T-helper 9 cell (primary cell): ENCODE measurements around the gene HSF4.
A peak's percentile ranks its signal among the peaks of the same experiment; 100 is the strongest.

Source experiments
- DNase-seq: peaks from one replicate; pipeline ENCODE4 v3.0.0-alpha.2; 2020

The HSF4 gene

DNA sequence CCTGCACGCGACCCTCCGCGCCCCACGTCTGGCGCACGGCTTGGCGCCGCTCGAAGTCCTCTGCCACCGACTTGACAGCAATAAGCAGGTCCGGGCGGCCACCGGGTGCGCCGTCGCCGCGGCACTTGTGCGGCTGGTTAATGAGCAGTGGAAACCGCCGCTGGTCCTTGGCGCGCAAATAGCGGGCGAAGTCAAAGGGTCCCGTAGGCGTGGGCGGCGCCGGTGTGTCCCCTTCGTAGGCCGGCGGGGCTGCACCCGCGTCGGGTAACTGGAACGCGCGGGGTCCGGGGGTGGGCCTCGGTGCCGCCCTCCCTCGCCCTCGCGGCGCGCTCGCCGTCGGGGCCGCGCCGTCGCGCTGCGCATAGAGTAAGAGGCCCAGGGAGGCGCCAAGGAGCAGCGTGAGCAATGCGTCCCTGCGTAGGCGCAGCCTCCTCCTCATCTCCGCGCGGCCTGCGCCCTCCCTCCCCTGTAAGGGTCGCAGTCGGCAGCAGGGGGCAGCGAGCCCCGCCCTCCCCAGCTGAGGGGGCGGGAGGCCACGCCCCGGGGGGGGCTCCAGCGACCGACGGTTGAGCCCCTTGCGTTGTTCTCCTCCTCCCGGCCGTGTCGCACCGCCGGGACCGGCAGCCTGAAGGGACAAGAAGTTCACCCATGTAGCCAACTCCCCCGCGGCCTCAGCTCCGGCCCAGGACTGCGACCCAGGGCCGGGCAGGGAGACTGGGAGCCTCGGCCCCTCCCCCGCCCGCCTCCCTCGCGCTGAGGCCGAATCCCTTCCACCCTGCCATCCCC, 14.3 kb upstream of the HSF4 start:
- DNase-seq, result no peak

DNA sequence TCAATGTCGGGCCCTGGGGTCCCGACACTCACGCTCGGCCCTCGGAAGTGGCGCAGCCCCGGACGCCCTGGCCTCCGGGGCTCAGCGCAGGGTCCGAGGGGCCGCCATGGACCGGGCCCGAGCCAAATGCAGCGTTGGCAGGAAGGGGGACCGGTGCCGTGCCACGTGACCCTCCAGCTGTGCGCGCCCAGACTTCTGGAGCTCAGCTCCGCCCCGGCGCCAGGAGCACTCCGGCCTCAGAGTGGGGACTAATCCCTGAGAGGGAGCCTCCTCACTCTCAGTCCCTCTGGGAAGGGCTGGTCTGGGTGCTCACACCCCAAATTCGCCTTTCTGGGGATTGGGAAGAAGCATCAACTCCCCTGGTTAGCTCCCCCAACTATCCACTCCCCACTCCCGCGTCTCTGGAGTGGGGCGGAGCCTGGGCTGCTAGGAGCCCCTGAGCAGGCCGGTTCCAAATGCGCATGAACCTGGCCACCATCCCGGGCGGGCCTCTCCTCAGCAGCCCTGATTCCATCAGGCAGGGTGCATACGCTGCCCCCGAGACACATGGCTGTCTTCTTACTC, 13.6 kb upstream of the HSF4 start, which contains the start of gene B3GNT9:
B3GNT9 (minus strand) TSS at position 166 of the 564 bp plus-strand sequence. CDS start 513 bp downstream, outside the sequence.
- DNase-seq, result no peak

- DNase-seq, result no peak
Observed at GRCh38 chr16:67151431-67152097, 13.0 kb upstream of the HSF4 start.

GRCh38 chr16:67154578-67155294, 9.8 kb upstream of the HSF4 start:
- no peak for DNase-seq

GRCh38 chr16:67155295-67156142, 9.0 kb upstream of the HSF4 start:
- peak; percentile 77 for DNase-seq

GRCh38 chr16:67156143-67156844, 8.3 kb upstream of the HSF4 start:
- no peak for DNase-seq

DNA sequence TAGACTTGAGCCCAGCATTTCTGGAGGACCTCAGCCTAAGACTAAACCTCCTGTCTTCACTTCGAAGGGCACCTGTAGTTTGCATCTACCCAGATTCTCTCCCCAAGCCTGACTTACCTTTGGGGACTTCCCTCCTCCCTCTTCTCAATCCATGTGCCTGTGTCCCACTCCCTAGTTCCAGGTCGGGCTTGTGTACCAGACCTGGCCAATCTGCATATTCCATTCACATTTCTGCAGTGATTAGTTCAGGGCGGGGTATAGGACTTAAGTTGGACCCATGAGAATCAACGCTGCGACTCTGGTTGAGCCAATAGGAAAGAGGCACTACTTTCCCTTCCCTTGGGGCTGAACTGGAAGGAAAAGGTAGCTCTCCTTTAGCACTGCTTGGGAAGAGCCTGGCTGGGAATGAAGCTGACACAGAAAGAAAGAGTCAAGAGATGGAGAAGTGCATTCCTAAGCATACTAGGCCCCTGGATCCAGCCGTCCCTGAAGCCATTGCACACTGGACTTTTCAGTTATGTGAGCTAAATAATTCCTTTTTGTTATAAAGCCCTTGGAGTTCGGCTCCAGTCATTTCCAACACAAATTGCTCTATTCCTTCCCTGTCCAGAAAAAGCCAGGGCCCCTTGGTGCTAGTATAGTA, 7.3 kb upstream of the HSF4 start:
- DNase-seq, result no peak

GRCh38 chr16:67157892-67158635, 6.5 kb upstream of the HSF4 start:
- DNase-seq, result no peak

GRCh38 chr16:67158637-67159600, 5.6 kb upstream of the HSF4 start:
- peak; percentile 72 for DNase-seq

- DNase-seq, result no peak
Observed at GRCh38 chr16:67161595-67162058, 2.9 kb upstream of the HSF4 start.

DNA sequence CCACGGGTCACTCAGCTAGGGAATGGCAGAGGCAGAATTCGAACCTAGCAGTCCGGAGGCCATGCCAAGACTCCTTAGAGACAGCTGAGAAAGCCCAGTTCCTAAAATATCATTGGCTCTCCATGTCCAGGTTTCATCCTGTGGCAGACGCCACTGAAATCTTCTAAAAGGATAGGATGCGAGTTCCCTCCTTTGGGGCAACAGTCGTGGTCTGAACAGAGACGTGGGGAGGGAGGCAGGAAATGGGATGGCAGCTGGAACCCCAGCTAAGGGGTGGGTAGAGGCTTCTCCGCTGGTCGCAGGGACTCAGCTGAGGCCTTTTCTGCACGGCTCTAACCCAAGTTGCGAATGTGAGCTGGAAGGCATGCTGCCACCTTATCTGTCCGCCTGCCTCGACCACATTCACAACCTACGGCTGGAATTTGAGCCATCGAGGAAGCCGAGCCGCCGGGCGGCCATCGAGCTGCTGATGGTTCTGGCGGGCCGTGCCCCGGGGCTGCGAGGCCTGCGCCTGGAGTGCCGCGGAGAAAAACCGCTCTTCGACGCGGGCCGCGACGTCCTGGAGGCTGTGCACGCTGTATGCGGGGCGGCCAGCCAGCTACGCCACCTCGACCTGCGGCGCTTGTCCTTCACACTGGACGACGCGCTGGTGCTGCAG, 1.9 kb upstream of the HSF4 start:
- DNase-seq, result no peak

GRCh38 chr16:67163164-67163998, 1.2 kb upstream of the HSF4 start:
- DNase-seq, result no peak

- DNase-seq, result no peak
Observed at GRCh38 chr16:67163999-67164558, 466 bp upstream of the HSF4 start.

- no peak for DNase-seq
Observed at GRCh38 chr16:67165121-67166078, 855 bp downstream of the HSF4 start.

GRCh38 chr16:67166110-67166547, 1.6 kb downstream of the HSF4 start:
- no peak for DNase-seq
